HG03575 (cell line): ENCODE measurements around the gene FAT1.
"Not testable (repeated sequence)": the region's sequence is repeated elsewhere in the genome, so short reads cannot be mapped to it uniquely, and the experiment has no call there.

Source experiments
- ATAC-seq: cut with Tn5 transposase; IDR thresholded peaks from one replicate; pipeline ENCODE4 v1.9.1; 2021; ENCODE audit not compliant: unreplicated experiment, insufficient number of reproducible peaks, low FRiP score; ENCODE audit errors: extremely low read depth

FAT1 gene, protein sequence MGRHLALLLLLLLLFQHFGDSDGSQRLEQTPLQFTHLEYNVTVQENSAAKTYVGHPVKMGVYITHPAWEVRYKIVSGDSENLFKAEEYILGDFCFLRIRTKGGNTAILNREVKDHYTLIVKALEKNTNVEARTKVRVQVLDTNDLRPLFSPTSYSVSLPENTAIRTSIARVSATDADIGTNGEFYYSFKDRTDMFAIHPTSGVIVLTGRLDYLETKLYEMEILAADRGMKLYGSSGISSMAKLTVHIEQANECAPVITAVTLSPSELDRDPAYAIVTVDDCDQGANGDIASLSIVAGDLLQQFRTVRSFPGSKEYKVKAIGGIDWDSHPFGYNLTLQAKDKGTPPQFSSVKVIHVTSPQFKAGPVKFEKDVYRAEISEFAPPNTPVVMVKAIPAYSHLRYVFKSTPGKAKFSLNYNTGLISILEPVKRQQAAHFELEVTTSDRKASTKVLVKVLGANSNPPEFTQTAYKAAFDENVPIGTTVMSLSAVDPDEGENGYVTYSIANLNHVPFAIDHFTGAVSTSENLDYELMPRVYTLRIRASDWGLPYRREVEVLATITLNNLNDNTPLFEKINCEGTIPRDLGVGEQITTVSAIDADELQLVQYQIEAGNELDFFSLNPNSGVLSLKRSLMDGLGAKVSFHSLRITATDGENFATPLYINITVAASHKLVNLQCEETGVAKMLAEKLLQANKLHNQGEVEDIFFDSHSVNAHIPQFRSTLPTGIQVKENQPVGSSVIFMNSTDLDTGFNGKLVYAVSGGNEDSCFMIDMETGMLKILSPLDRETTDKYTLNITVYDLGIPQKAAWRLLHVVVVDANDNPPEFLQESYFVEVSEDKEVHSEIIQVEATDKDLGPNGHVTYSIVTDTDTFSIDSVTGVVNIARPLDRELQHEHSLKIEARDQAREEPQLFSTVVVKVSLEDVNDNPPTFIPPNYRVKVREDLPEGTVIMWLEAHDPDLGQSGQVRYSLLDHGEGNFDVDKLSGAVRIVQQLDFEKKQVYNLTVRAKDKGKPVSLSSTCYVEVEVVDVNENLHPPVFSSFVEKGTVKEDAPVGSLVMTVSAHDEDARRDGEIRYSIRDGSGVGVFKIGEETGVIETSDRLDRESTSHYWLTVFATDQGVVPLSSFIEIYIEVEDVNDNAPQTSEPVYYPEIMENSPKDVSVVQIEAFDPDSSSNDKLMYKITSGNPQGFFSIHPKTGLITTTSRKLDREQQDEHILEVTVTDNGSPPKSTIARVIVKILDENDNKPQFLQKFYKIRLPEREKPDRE (N-terminal part only)

GRCh38 chr4:186723292-186724057 is at the start of gene FAT1:
Gene FAT1, minus strand, starts transcription at chr4:186723856. Its CDS starts 14,029 bp downstream, at chr4:186709827.
- ATAC-seq: no peak

DNA sequence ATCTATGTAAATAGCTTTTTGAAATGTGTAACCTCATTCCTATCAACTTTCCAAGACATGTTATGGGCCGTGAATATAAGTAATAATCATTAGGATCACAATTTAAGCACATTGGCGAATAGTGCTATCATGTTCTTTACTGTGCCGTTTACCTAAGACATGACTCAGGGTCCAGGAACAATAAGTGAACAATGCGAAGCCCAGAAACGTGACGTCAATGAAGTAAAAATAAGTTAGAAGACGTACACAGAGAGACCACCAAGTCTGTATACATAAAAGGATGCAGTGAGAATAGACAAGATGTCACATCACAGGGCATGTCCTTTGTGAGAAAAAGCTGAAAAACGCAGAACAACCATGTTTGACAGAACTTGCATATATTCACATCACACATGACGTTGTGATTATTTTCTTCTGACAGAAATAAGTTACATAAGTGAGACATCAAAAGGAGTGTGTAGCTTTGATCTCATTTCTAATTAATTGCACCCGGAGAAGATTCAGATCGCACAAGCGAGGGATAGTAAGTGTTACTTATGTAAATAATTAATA is 49.4 kb upstream of the FAT1 start:
- ATAC-seq: no peak

- no peak for ATAC-seq
Measured at GRCh38 chr4:186771624-186772023, 48.0 kb upstream of the FAT1 start.

- no peak for ATAC-seq
Measured at GRCh38 chr4:186770481-186771175, 47.0 kb upstream of the FAT1 start.

- no peak for ATAC-seq
Measured at GRCh38 chr4:186767794-186768193, 44.1 kb upstream of the FAT1 start.

GRCh38 chr4:186765673-186766546 is 42.3 kb upstream of the FAT1 start:
- ATAC-seq: no peak

DNA sequence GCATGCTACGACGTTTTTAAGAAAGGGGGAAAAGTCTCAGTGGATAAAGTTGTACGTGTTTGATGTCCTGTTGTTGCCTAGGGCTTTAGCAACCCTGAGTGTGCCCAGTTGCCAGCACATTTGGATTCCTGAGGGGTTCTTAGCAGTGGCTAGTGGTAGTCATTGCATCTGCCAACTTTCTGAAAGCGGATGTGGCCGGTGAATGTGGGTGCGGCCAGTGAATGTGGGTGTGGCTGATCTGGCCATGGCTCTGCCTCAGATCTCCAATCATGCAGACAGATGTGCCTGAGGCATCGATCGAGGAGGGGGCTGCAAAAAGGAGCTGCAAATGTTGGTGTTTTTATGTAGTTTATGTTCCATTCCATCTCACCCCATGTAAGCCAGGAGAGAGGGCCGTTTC is 41.5 kb upstream of the FAT1 start:
- no peak for ATAC-seq

DNA sequence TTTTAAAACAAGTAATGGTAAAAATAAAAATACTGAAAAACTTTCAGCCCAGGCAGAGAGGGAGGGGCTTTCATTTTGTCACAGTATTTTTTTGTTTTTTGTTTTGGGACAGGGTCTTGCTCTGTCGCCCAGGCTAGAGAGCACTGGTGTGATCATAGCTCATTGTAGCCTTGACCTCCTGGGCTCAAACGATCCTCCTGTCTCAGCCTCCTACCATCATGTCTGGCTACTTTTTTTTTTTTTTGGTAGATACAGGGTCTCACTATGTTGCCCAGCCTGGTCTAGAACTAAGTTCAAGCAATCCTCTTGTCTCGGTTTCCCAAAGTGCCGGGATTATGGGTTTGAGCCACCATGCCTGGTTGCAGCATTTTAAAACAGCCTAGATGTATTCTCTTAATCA is 40.8 kb upstream of the FAT1 start:
- no peak for ATAC-seq

GRCh38 chr4:186762865-186763264 is 39.2 kb upstream of the FAT1 start:
- ATAC-seq: no peak

DNA sequence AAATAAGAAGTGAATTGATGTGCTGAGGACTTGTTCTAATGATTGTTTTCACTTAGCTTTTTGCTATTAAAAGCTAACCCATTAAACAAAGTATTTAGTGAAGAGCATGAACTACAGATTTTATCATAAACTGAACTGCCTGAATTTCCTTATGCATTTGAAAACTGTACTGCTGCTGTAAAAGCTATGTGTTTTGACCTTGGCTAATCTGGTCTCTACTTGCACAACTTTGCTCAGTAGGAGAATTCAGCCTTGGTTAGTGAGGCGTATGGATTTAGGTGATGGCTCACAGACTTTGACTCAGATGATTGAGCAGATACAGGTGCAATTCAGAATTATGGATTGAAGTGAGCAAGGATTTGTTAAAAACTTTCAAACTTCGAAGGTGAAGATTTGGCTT is 38.7 kb upstream of the FAT1 start:
- no peak for ATAC-seq

- ATAC-seq: not testable (repeated sequence)
Measured at GRCh38 chr4:186761956-186762355, 38.3 kb upstream of the FAT1 start.

DNA sequence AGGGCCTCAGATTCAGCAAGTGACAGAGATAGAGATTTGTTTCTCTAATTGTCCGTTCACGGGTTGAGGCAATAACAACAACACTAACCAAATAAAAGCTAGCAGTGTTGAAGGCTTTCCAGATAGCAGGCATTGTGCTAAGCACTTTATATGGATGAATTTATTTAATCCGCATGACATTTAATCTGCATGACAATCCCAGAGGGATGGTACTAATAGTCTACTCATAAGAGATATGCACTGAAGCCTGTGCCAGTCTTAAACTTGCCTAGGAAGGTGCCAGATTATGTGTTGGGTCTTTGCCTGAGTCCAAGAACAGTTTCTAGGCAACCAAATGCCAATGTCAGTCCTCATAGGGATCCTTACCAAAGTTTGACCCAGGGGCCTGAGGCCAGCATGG is 37.7 kb upstream of the FAT1 start:
- no peak for ATAC-seq

DNA sequence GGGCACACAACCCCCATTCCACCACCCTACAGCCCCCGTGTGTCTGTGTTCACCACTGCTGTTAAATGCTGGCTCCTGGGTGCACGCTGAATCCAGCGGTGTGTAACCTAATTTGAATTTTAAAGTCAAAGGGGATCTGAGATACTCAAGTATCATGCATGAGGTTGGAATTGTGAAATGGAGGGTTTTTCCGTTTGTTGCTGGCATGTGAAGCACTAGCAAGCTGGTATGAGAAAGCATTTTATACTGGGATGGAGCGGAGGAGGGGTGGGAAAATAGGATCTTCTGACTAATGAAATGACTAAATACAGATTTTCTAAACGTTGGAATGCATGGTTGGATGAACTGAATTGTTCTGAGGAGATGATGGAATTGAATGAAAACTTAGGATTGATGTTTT is 36.9 kb upstream of the FAT1 start:
- ATAC-seq: no peak

DNA sequence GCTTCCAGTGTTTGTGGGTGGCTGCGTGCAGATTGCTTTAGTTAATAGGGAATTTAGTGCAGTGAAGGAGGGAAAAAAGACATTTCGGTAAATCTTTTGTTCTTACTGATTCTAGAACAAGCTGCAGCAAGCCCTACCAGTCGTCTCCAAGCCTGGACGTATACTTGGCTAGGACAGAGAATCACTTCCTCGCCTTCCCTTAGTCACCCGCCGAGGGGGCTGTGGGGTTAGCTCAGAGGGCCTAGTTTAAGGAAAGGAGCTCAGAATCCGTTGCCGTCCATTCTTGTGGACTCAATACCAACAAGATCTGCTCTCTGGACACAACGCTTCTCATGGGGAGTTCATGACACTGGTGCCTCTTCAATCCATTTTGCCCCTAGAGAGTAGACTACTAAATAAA is 36.3 kb upstream of the FAT1 start:
- ATAC-seq: no peak

DNA sequence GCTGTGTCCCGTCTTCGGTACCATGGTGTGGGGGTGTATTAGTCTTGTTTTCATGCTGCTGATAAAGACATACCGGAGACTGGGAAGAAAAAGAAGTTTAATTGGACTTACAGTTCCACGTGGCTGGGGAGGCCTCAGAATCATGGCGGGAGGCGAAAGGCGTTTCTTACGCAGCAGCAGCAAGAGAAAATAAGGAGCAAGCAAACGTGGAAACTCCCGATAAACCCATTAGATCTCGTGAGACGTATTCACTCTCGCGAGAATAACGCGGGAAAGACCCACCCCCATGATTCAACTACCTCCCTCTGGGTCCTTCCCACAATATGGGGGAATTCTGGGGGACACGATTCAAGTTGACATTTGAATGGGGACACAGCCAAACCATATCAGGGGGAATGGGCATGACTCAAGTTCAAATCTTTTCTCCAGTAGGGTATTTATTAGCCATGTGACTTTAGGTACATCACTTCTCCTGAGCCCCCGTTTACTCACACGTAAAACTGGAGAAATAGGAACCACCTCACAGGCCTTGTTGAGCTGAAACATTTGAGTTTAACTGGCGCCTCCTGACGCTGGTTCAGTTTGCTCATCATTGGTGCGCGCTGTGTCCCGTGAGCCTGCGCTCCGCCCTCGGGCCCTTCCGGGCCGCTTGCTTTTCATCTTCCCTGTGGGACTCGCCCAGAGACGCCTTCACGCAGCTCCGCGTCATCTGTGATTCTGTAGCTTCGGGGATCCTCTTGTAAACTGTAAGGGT is 35.5 kb upstream of the FAT1 start:
- no peak for ATAC-seq

DNA sequence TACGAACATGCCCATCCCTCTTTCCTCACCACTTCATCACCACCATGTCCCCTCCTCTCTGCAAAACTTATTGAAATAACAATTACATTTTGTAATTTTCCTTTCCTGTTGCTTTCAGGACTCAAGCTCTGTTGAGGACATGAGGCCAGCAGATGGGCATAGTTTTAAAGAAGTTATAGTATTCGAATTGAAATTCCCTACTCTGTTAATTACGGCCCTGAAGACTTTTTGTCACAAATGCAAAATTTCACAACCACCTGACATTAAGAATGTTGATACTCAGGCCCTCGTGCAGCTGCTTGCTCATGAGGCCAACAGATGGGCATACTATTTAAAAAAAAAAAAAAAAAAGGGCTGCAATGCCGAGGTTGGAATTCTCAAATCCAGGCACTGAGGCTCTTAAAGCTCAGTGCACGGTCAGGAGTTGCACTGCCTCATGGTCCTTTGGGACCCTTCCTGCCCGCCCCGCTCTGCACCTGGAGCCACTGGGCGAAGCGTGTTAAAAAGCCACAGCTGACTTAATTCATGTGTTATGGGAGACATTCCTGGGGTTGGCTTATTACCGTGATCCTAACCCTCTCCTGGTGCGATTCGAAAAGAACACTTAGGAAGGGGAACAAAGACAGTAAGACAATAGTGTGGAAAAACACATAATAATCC is 34.2 kb upstream of the FAT1 start:
- no peak for ATAC-seq
